ENCODE results near the gene TMEM39A. TPM values are rescaled to one million over a fixed set of nuclear protein-coding genes. Genes with fewer than 3 reads are reported as not detected.

The TMEM39A gene
- total and polyA plus RNA-seq, 7 donors, result 6.0 to 15.6 (median 11.0) TPM

GRCh38 chr3:119395923-119396358, 67.5 kb downstream of the TMEM39A start:
- intact Hi-C loops (cut with DNase I), result no loop called here
- WGBS, 3 donors, result 88 to 92% (median 91%) methylated on average over 2 of the region's 2 CpGs
- Histone ChIP-seq H3K36me3 (ENCODE audit: insufficient read depth in 1 of 2, low read depth in 1 of 2) (peaks cover 2 to 28% of the 10 kb centered on the region in 2 donors), H3K4me1 (no peaks in the 10 kb centered on the region), H3K9me3 (no peaks in the 10 kb centered on the region), H3K27me3 (ENCODE audit: insufficient read depth in 3 of 3, low read length in 2 of 3) (no peaks in the 10 kb centered on the region), H3K27ac (no peak overlapping the region), H3K4me3 (no peak overlapping the region)
- no peak for TF ChIP-seq CTCF (IDR thresholded peaks at IDR 0.05)
- ATAC-seq (no peak), DNase-seq (no peak)

GRCh38 chr3:119388577-119388976, 74.8 kb downstream of the TMEM39A start:
- Histone ChIP-seq H3K4me3 (no peak overlapping the region), H3K27me3 (ENCODE audit: insufficient read depth in 3 of 3, low read length in 2 of 3) (no peaks in the 10 kb centered on the region), H3K9me3 (no peaks in the 10 kb centered on the region), H3K36me3 (ENCODE audit: insufficient read depth in 1 of 2, low read depth in 1 of 2) (peaks cover 2 to 13% of the 10 kb centered on the region in 2 donors), H3K27ac (no peak overlapping the region), H3K4me1 (no peaks in the 10 kb centered on the region)
- intact Hi-C loops (cut with DNase I), result no loop called here
- no peak for TF ChIP-seq CTCF (IDR thresholded peaks at IDR 0.05)
- ATAC-seq, result no peak
- WGBS, 3 donors, result 85 to 88% (median 87%) methylated on average over 8 of the region's 8 CpGs
- DNase-seq, result no peak

- no peaks in the 10 kb centered on the region for H3K27me3 ChIP-seq (ENCODE audit: insufficient read depth in 3 of 3, low read length in 2 of 3)
- no peak overlapping the region for H3K4me3 ChIP-seq
- intact Hi-C loops (cut with DNase I), result no loop called here
- DNase-seq (no peak), ATAC-seq (no peak)
- no peaks in the 10 kb centered on the region for H3K4me1 ChIP-seq
- peaks cover 0 to 7% of the 10 kb centered on the region in 2 donors for H3K36me3 ChIP-seq (ENCODE audit: insufficient read depth in 1 of 2, low read depth in 1 of 2)
- no peak overlapping the region for H3K27ac ChIP-seq
- H3K9me3 ChIP-seq, result no peaks in the 10 kb centered on the region
- no peak for TF ChIP-seq CTCF (IDR thresholded peaks at IDR 0.05)
- WGBS, 3 donors, result 94 to 97% (median 96%) methylated on average over 7 of the region's 7 CpGs
Observed at GRCh38 chr3:119382134-119382533, 81.3 kb downstream of the TMEM39A start.

GRCh38 chr3:119380697-119381096, 82.7 kb downstream of the TMEM39A start:
- ATAC-seq (no peak), DNase-seq (no peak)
- intact Hi-C loops (cut with DNase I), result no loop called here
- H3K9me3 ChIP-seq, result no peaks in the 10 kb centered on the region
- no peaks in the 10 kb centered on the region for H3K4me1 ChIP-seq
- H3K27me3 ChIP-seq (ENCODE audit: insufficient read depth in 3 of 3, low read length in 2 of 3), result no peaks in the 10 kb centered on the region
- H3K36me3 ChIP-seq (ENCODE audit: insufficient read depth in 1 of 2, low read depth in 1 of 2), result peaks cover 0 to 7% of the 10 kb centered on the region in 2 donors
- TF ChIP-seq CTCF (IDR thresholded peaks at IDR 0.05), result no peak
- H3K4me3 ChIP-seq, result no peak overlapping the region
- H3K27ac ChIP-seq, result no peak overlapping the region
- 47 to 61% (median 57%) methylated on average over 3 of the region's 3 CpGs for WGBS, 3 donors

Other genes starting within 250 kb of the TMEM39A start
- 1 to 10 TPM; 5.4 to 7.8 (median 6.9) TPM for gene B4GALT4, start 222.7 kb downstream of the TMEM39A start, total RNA-seq
- 10 to 100 TPM in 1 of 3 donors, 1 to 10 TPM in 2; 3.2 to 12.7 (median 5.7) TPM for gene B4GALT4, start 222.7 kb downstream of the TMEM39A start, polyA plus RNA-seq
- 10 to 100 TPM in 2 of 4 donors, 1 to 10 TPM in 2; 5.3 to 13.2 (median 9.0) TPM for gene ARHGAP31, start 169.2 kb downstream of the TMEM39A start, total RNA-seq
- gene ARHGAP31, start 169.2 kb downstream of the TMEM39A start, polyA plus RNA-seq, result 1 to 10 TPM; 1.9 to 2.7 (median 2.6) TPM
- gene POGLUT1, start 5.3 kb upstream of the TMEM39A start, total RNA-seq, result 1 to 10 TPM; 3.8 to 5.4 (median 4.4) TPM
- 1 to 10 TPM; 3.1 to 4.3 (median 3.3) TPM for gene POGLUT1, start 5.3 kb upstream of the TMEM39A start, polyA plus RNA-seq
- 100 to 1,000 TPM; 147 to 198 (median 182) TPM for gene TIMMDC1, start 34.9 kb upstream of the TMEM39A start, total RNA-seq
- 100 to 1,000 TPM in 2 of 3 donors, 10 to 100 TPM in 1; 98.8 to 311 (median 197) TPM for gene TIMMDC1, start 34.9 kb upstream of the TMEM39A start, polyA plus RNA-seq
- under 1 TPM in 1 of 4 donors, not detected in 3; 0.22 TPM for gene CD80, start 96.0 kb upstream of the TMEM39A start, total RNA-seq
- gene CD80, start 96.0 kb upstream of the TMEM39A start, polyA plus RNA-seq, result under 1 TPM in 2 of 3 donors, not detected in 1; 0.06 to 0.07 TPM
- 10 to 100 TPM; 12.6 to 16.9 (median 14.5) TPM for gene ADPRH, start 115.9 kb upstream of the TMEM39A start, total RNA-seq
- 10 to 100 TPM in 2 of 3 donors, 1 to 10 TPM in 1; 5.2 to 16.6 (median 15.0) TPM for gene ADPRH, start 115.9 kb upstream of the TMEM39A start, polyA plus RNA-seq
- 10 to 100 TPM in 1 of 4 donors, 1 to 10 TPM in 3; 2.3 to 11.7 (median 5.8) TPM for gene PLA1A, start 134.3 kb upstream of the TMEM39A start, total RNA-seq
- gene PLA1A, start 134.3 kb upstream of the TMEM39A start, polyA plus RNA-seq, result 1 to 10 TPM; 1.1 to 2.5 (median 2.4) TPM
- 100 to 1,000 TPM; 103 to 205 (median 149) TPM for gene POPDC2, start 197.0 kb upstream of the TMEM39A start, total RNA-seq
- gene POPDC2, start 197.0 kb upstream of the TMEM39A start, polyA plus RNA-seq, result 100 to 1,000 TPM in 1 of 3 donors, 10 to 100 TPM in 2; 30.7 to 140 (median 75.8) TPM
- 100 to 1,000 TPM in 3 of 4 donors, 10 to 100 TPM in 1; 89.5 to 180 (median 127) TPM for gene COX17, start 213.8 kb upstream of the TMEM39A start, total RNA-seq
- gene COX17, start 213.8 kb upstream of the TMEM39A start, polyA plus RNA-seq, result 100 to 1,000 TPM; 166 to 330 (median 304) TPM
- gene CFAP91, start 239.4 kb upstream of the TMEM39A start, total RNA-seq, result under 1 TPM in 3 of 4 donors, not detected in 1; 0.52 to 0.88 (median 0.57) TPM
- under 1 TPM; 0.09 to 0.72 (median 0.13) TPM for gene CFAP91, start 239.4 kb upstream of the TMEM39A start, polyA plus RNA-seq

Measured in psoas muscle (tissue), 8 donors.